Breast epithelium (tissue), 4 donors: ENCODE data around the gene CYP2U1. TPM values are rescaled to one million over a fixed set of nuclear protein-coding genes. Genes with fewer than 3 reads are reported as not detected.
A peak's percentile ranks its signal among the peaks of the same experiment; 100 is the strongest.

Experiments
- DNase-seq, 2 donors: peaks; one replicate each; pipeline ENCODE4 v3.0.0-alpha.2; 2019; ENCODE audit warnings: low spot score in 2 of 2
- H3K27ac ChIP-seq, 2 donors: fragments of 200-600 bp; sonication (generic) in 1 of 2; one replicate each; pipeline ENCODE4 v1.5.1; 2016 to 2019; ENCODE audit warnings: mild to moderate bottlenecking in 1 of 2
- H3K27me3 ChIP-seq, 2 donors: fragments of 200-600 bp; sonication (generic) in 1 of 2; one replicate each; pipeline versions ENCODE4 v1.5.1 to v1.6.0; 2017 to 2019; ENCODE audit warnings: control low read depth in 1 of 2, mild to moderate bottlenecking in 1 of 2
- H3K36me3 ChIP-seq: fragments of 200-600 bp; one replicate; pipeline ENCODE4 v1.5.1; 2019
- H3K4me1 ChIP-seq, 2 donors: fragments of 200-600 bp; sonication (generic); one replicate each; pipeline ENCODE4 v1.5.1; 2016 to 2019; ENCODE audit warnings: control low read depth in 1 of 2
- H3K4me3 ChIP-seq, 3 donors: fragments of 200-600 bp; sonication (generic); 1 replicate in 2 of 3; 2 replicates in 1 of 3; pipeline ENCODE4 v1.5.1; 2016 to 2019; ENCODE audit warnings: mild to moderate bottlenecking in 3 of 3, moderate library complexity in 2 of 3
- H3K9me3 ChIP-seq, 2 donors: fragments of 200-600 bp; sonication (generic) in 1 of 2; one replicate each; pipeline ENCODE4 v1.5.1; 2016 to 2019; ENCODE audit warnings: control low read depth in 1 of 2
- CTCF ChIP-seq, 3 donors: fragments of 450-650 bp; IDR thresholded peaks; one replicate each; pipeline ENCODE4 v1.5.1; 2016 to 2017; ENCODE audit warnings: antibody characterized with exemption in 3 of 3, mild to moderate bottlenecking in 3 of 3, moderate library complexity in 3 of 3
- POLR2A ChIP-seq: fragments of 450-650 bp; IDR thresholded peaks from one replicate; pipeline ENCODE4 v1.6.1; 2016; ENCODE audit warnings: antibody characterized with exemption, mild to moderate bottlenecking, moderate library complexity
- POLR2AphosphoS5 ChIP-seq, 3 donors: sonication (generic); formaldehyde crosslinking; IDR thresholded peaks; one replicate each; pipeline ENCODE4 v1.6.1; 2017; ENCODE audit warnings: antibody characterized with exemption in 3 of 3
- intact Hi-C: fragments of 100-400 bp; cut with DNase I; formaldehyde crosslinking; loops from one replicate; pipeline ENCODE4 v1.15.1; 2023; ENCODE audit warnings: low total_unique reads
- total RNA-seq, 3 donors: library from RNA; depleted of rRNA; stranded (reverse); fragments of >200 nt; gene quantifications; one replicate each; pipeline ENCODE4 v1.1.0, GENCODE V29; 2016

Gene CYP2U1
- total RNA-seq, 3 donors from 2014 or later, result 10.2 to 19.5 (median 12.6) TPM

GRCh38 chr4:107893171-107894137 is 37.9 kb upstream of the CYP2U1 start:
- peak overlapping the region in 1 of 2 donors; percentile 4 for H3K27ac ChIP-seq

GRCh38 chr4:107894138-107894603 is 37.2 kb upstream of the CYP2U1 start:
- intact Hi-C loops, result no loop called here
- Histone ChIP-seq H3K27ac (no peak overlapping the region), H3K9me3 (no peaks in the 10 kb centered on the region), H3K36me3 (no peaks in the 10 kb centered on the region), H3K4me1 (no peaks in the 10 kb centered on the region), H3K4me3 (no peak overlapping the region), H3K27me3 (no peaks in the 10 kb centered on the region)
- no peak for TF ChIP-seq POLR2A
- TF ChIP-seq POLR2AphosphoS5 (IDR thresholded peaks at IDR 0.05), result no peak
- TF ChIP-seq CTCF (IDR thresholded peaks at IDR 0.05), result no peak
- DNase-seq, result no peak

More at GRCh38 chr4:107893171-107894137, 37.9 kb upstream of the CYP2U1 start:
- intact Hi-C loops, result no loop called here
- H3K4me3 ChIP-seq, result no peak overlapping the region
- TF ChIP-seq POLR2A (no peak), CTCF (IDR thresholded peaks at IDR 0.05) (no peak), POLR2AphosphoS5 (IDR thresholded peaks at IDR 0.05) (no peak)
- H3K36me3 ChIP-seq, result no peaks in the 10 kb centered on the region
- H3K4me1 ChIP-seq, result no peaks in the 10 kb centered on the region
- H3K9me3 ChIP-seq, result no peaks in the 10 kb centered on the region
- DNase-seq, result no peak
- no peaks in the 10 kb centered on the region for H3K27me3 ChIP-seq

GRCh38 chr4:107896158-107896645 is 35.1 kb upstream of the CYP2U1 start:
- H3K4me3 ChIP-seq, result no peak overlapping the region
- no peak for DNase-seq
- H3K36me3 ChIP-seq, result no peaks in the 10 kb centered on the region
- H3K27me3 ChIP-seq, result no peaks in the 10 kb centered on the region
- H3K4me1 ChIP-seq, result no peaks in the 10 kb centered on the region
- TF ChIP-seq POLR2AphosphoS5 (IDR thresholded peaks at IDR 0.05) (no peak), CTCF (IDR thresholded peaks at IDR 0.05) (no peak), POLR2A (no peak)
- intact Hi-C loops, result no loop called here
- no peaks in the 10 kb centered on the region for H3K9me3 ChIP-seq
- H3K27ac ChIP-seq, result peak overlapping the region; percentile 38

- Histone ChIP-seq H3K9me3 (no peaks in the 10 kb centered on the region), H3K27me3 (no peaks in the 10 kb centered on the region), H3K27ac (peak overlapping the region; percentile 38), H3K4me3 (no peak overlapping the region), H3K4me1 (no peaks in the 10 kb centered on the region), H3K36me3 (no peaks in the 10 kb centered on the region)
- DNase-seq, result no peak
- intact Hi-C loops, result no loop called here
- TF ChIP-seq POLR2AphosphoS5 (IDR thresholded peaks at IDR 0.05) (no peak), POLR2A (no peak), CTCF (IDR thresholded peaks at IDR 0.05) (no peak)
These were observed 34.7 kb upstream of the CYP2U1 start for GRCh38 chr4:107896646-107897045.

- Histone ChIP-seq H3K36me3 (no peaks in the 10 kb centered on the region), H3K27me3 (no peaks in the 10 kb centered on the region), H3K4me3 (no peak overlapping the region), H3K4me1 (no peaks in the 10 kb centered on the region), H3K27ac (no peak overlapping the region), H3K9me3 (no peaks in the 10 kb centered on the region)
- TF ChIP-seq POLR2A (no peak), CTCF (IDR thresholded peaks at IDR 0.05) (no peak), POLR2AphosphoS5 (IDR thresholded peaks at IDR 0.05) (no peak)
- DNase-seq, result no peak
- intact Hi-C loops, result no loop called here
These were observed 33.5 kb upstream of the CYP2U1 start for GRCh38 chr4:107897823-107898222.
